K562 (cell line): ENCODE measurements around the gene RIPOR2. TPM values are rescaled to one million over a fixed set of nuclear protein-coding genes. Genes with fewer than 3 reads are reported as not detected.

ENCODE experiments used
- ATAC-seq: fragments of 200-7000 bp; cut with Tn5 transposase; 3 replicates; pipeline ENCODE4 v1.9.1; 2020; ENCODE audit warnings: moderate library complexity
- BruUV-seq: library from RNA; stranded (reverse); fragments of 400-500 nt; replicated peaks from 2 replicates; lab custom pipeline; 2021; lab: Mats Ljungman, UMichigan
- CTCF ChIA-PET: fragments of 300-600 bp; formaldehyde crosslinking; extraction: SDS; loops from one replicate; lab custom pipeline; 2021; ENCODE audit warnings: low intra/inter-chr PET ratio; lab: Yijun Ruan, JAX
- POLR2A ChIA-PET: fragments of 300-600, 350-650 bp; sonication (Branson Sonifier 250); formaldehyde crosslinking; extraction: SDS; loops from one replicate; lab custom pipeline; 2021; ENCODE audit warnings: antibody characterized with exemption, inconsistent platforms; lab: Yijun Ruan, JAX
- DNase-seq, 4 experiments: peaks; one replicate each; pipeline versions ENCODE4 v3.0.0 to v3.0.0-alpha.2; 2011 to 2018; ENCODE audit warnings: low spot score in 3 of 4, mixed read lengths in 3 of 4; ENCODE audit errors: extremely low read depth in 1 of 4
- FAIRE-seq: peaks from 2 replicates; lab custom pipeline; 2011; peaks lifted over from hg19 to GRCh38; lab: Jason Lieb, UNC
- H2AFZ ChIP-seq: 2 replicates; pipeline ENCODE4 v1.6.0; 2011; ENCODE audit warnings: low read depth, low read length, control low read depth, inconsistent platforms
- H3K27ac ChIP-seq: fragments of 200-600 bp; 3 replicates; pipeline ENCODE4 v1.8.0; 2011; ENCODE audit warnings: low read depth, mild to moderate bottlenecking, control low read depth, inconsistent platforms, low read length, moderate library complexity, mixed read lengths; ENCODE audit errors: extremely low read depth
- H3K27me3 ChIP-seq, 2 experiments: fragments of 300-600 bp in 1 of 2; 2 replicates in 1 of 2; 3 replicates in 1 of 2; pipeline versions ENCODE4 v1.6.0 to v1.8.0; 2011; ENCODE audit warnings: inconsistent platforms in 2 of 2, low read length in 2 of 2, mild to moderate bottlenecking in 1 of 2, mixed read lengths in 1 of 2, moderate library complexity in 1 of 2; ENCODE audit not compliant: control insufficient read depth in 2 of 2, insufficient read depth in 2 of 2
- H3K36me3 ChIP-seq: fragments of 300-600 bp; 3 replicates; pipeline ENCODE4 v1.8.0; 2011; ENCODE audit warnings: mild to moderate bottlenecking, low read length, inconsistent platforms; ENCODE audit not compliant: control insufficient read depth, insufficient read depth
- H3K4me1 ChIP-seq, 2 experiments: fragments of 200-600 bp in 1 of 2; replicated peaks in 1 of 2; 2 replicates in 1 of 2; 3 replicates in 1 of 2; pipeline versions ENCODE4 v1.5.1 to v1.8.0; 2011; ENCODE audit warnings: inconsistent platforms in 2 of 2, low read length in 2 of 2, mild to moderate bottlenecking in 1 of 2, mixed read lengths in 1 of 2, moderate library complexity in 1 of 2; ENCODE audit not compliant: control insufficient read depth in 2 of 2, insufficient read depth in 2 of 2
- H3K4me2 ChIP-seq: 2 replicates; pipeline ENCODE4 v1.6.1; 2011; ENCODE audit warnings: low read length, control low read depth, inconsistent platforms, mixed read lengths; ENCODE audit not compliant: insufficient read depth
- H3K4me3 ChIP-seq: fragments of 200-600 bp; sonication (generic), shearing (Covaris generic); 2 replicates; pipeline ENCODE4 v1.5.1; 2016; ENCODE audit warnings: control low read depth, inconsistent platforms
- H3K79me2 ChIP-seq: fragments of 200-600 bp; 3 replicates; pipeline ENCODE4 v1.8.0; 2011; ENCODE audit warnings: low read length, inconsistent platforms; ENCODE audit not compliant: control insufficient read depth, insufficient read depth
- H3K9ac ChIP-seq, 2 experiments: 2 replicates each; pipeline versions ENCODE4 v1.6.0 to v1.6.1; 2011; ENCODE audit warnings: low read depth in 2 of 2, low read length in 2 of 2, control low read depth in 1 of 2, inconsistent platforms in 1 of 2, mild to moderate bottlenecking in 1 of 2, mixed read lengths in 1 of 2; ENCODE audit not compliant: insufficient read depth in 1 of 2
- H3K9me1 ChIP-seq: one replicate; pipeline ENCODE4 v1.6.0; 2011; ENCODE audit warnings: inconsistent platforms, mild to moderate bottlenecking, low read length, moderate library complexity; ENCODE audit not compliant: control insufficient read depth, insufficient read depth
- H3K9me3 ChIP-seq: replicated peaks from 2 replicates; pipeline ENCODE4 v1.5.1; 2011; ENCODE audit warnings: low read depth, low read length, inconsistent platforms; ENCODE audit not compliant: control insufficient read depth, insufficient read depth
- H4K20me1 ChIP-seq: replicated peaks from 2 replicates; pipeline ENCODE4 v1.6.1; 2011; ENCODE audit warnings: low read length, inconsistent platforms, mixed read lengths; ENCODE audit not compliant: control insufficient read depth, insufficient read depth
- ARHGAP35 ChIP-seq: fragments of 450-650 bp; IDR thresholded peaks from 2 replicates; pipeline ENCODE4 v1.6.1; 2018; ENCODE audit not compliant: partially characterized antibody
- GTF2A2 ChIP-seq: IDR thresholded peaks from 2 replicates; pipeline ENCODE4 v1.6.1; 2016; ENCODE audit warnings: mild to moderate bottlenecking, missing genetic modification characterization, missing compliant biosample characterization
- GTF2F1 ChIP-seq: IDR thresholded peaks from 2 replicates; pipeline ENCODE4 v1.6.1; 2011; ENCODE audit warnings: low read depth, low read length, improper control_type of control experiment
- MEIS2 ChIP-seq: fragments of 450-650 bp; IDR thresholded peaks from 2 replicates; pipeline ENCODE4 v1.6.1; 2014; ENCODE audit warnings: mild to moderate bottlenecking; ENCODE audit not compliant: partially characterized antibody
- NBN ChIP-seq: fragments of 450-650 bp; IDR thresholded peaks from 2 replicates; pipeline ENCODE4 v1.6.1; 2016; ENCODE audit warnings: low read depth, mild to moderate bottlenecking
- NR0B1 ChIP-seq: fragments of 450-650 bp; IDR thresholded peaks from one replicate; pipeline ENCODE4 v1.6.1; 2018; ENCODE audit warnings: mild to moderate bottlenecking, moderate library complexity; ENCODE audit not compliant: partially characterized antibody
- PCBP2 ChIP-seq: fragments of 200-400 bp; formaldehyde crosslinking; IDR thresholded peaks from 2 replicates; pipeline ENCODE4 v1.6.1; 2018; ENCODE audit warnings: low read length, low read depth, mild to moderate bottlenecking, moderate library complexity; ENCODE audit not compliant: poor library complexity, severe bottlenecking
- POU5F1 ChIP-seq: fragments of 150-350 bp; IDR thresholded peaks from 2 replicates; pipeline ENCODE4 v1.6.1; 2014; ENCODE audit warnings: borderline replicate concordance, low read length, low read depth, mild to moderate bottlenecking; ENCODE audit not compliant: partially characterized antibody
- RFX5 ChIP-seq: IDR thresholded peaks from 2 replicates; pipeline ENCODE4 v1.6.1; 2011; ENCODE audit warnings: low read depth, mild to moderate bottlenecking, improper control_type of control experiment, low read length
- THRB ChIP-seq: fragments of 450-650 bp; formaldehyde crosslinking; conservative IDR thresholded peaks from 2 replicates; pipeline ENCODE4 v1.4.0; 2022; ENCODE audit warnings: mild to moderate bottlenecking, missing genetic modification characterization
- XRCC4 ChIP-seq: IDR thresholded peaks from one replicate; pipeline ENCODE4 v1.6.1; 2011; ENCODE audit not compliant: insufficient read depth, insufficient read length; ENCODE audit errors: extremely low read depth
- ZNF165 ChIP-seq: fragments of 250-450 bp; sonication (Bioruptor Pico); IDR thresholded peaks from 2 replicates; pipeline ENCODE4 v1.4.0; 2020; ENCODE audit warnings: borderline replicate concordance
- ZNF830 ChIP-seq: fragments of 250-450 bp; sonication (Bioruptor Pico); IDR thresholded peaks from 2 replicates; pipeline ENCODE4 v1.5.0; 2021; ENCODE audit warnings: mild to moderate bottlenecking
- WGBS: fragments of 100-300 bp; shearing (Covaris generic); methylation state at CpG from one replicate; pipeline ENCODE4 v1.1.6; 2016; ENCODE audit warnings: low coverage, mixed read lengths; ENCODE audit not compliant: insufficient coverage; ENCODE audit errors: missing lambda C conversion rate; 5-methylcytosine and 5-hydroxymethylcytosine counted together
- in situ Hi-C: fragments of 300-500 bp; cut with MboI; formaldehyde crosslinking; loops from 4 replicates; pipeline ENCODE4 v1.15.0; 2018; ENCODE audit warnings: inconsistent platforms, mixed read lengths
- intact Hi-C: fragments of 100-400 bp; cut with micrococcal nuclease; formaldehyde crosslinking; loops from 2 replicates; pipeline ENCODE4 v1.14.2; 2022
- polyA plus RNA-seq, 8 experiments: library from polyadenylated mRNA; depleted of rRNA in 4 of 8; stranded (reverse) in 5 of 8; unstranded in 3 of 8; fragments of >200 nt; fragmentation: Nextera tagmentation in 2 of 8; fragmentation: Illumina TruSeq in 1 of 8; extraction: Ambion mirVana in 2 of 8; extraction: Trizol in 1 of 8; gene quantifications; 2 replicates each; pipeline versions ENCODE4 v1.2.1 to v1.2.3, GENCODE V29; 2011 to 2014; ENCODE audit warnings: inconsistent platforms in 1 of 8, missing spikeins in 1 of 8
- total RNA-seq, 7 experiments: library from RNA; depleted of rRNA in 6 of 7; stranded (reverse); fragments of >200 nt in 6 of 7; fragmentation: Illumina TruSeq in 2 of 7; extraction: Trizol in 2 of 7; gene quantifications; 2 replicates each; pipeline versions ENCODE4 v1.2.1 to v1.2.3, GENCODE V29; 2011 to 2021; ENCODE audit warnings: low replicate concordance in 1 of 7

Gene RIPOR2
- total and polyA plus RNA-seq, 9 of the 15 experiments (the other 6 are each of a cell fraction or from before 2014, with no cell fraction given), result 0.04 to 1.0 (median 0.47) TPM; not detected in 2

GRCh38 chr6:24910331-24910960 lies 25.3 kb downstream of the RIPOR2 start:
- no peak for FAIRE-seq
- H3K79me2 ChIP-seq, result no peaks in the 10 kb centered on the region
- CTCF ChIA-PET, result no interaction called here
- H3K4me2 ChIP-seq, result no peak overlapping the region
- H2AFZ ChIP-seq, result no peak overlapping the region
- peaks cover 0 to 3% of the 10 kb centered on the region in 2 experiments; a peak in 1 of 5 replicates for H3K4me1 ChIP-seq
- POLR2A ChIA-PET, result interaction anchor here (0.7 kb wide), 1 partner anchor 81 kb away, joined by 3 read pairs; no protein-coding TSS in a partner anchor
- intact Hi-C loops, result no loop called here
- in situ Hi-C loops, result no loop called here
- ATAC-seq, result no peak
- H3K27me3 ChIP-seq, result peaks cover 32 to 38% of the 10 kb centered on the region in 2 experiments
- no peak overlapping the region for H3K4me3 ChIP-seq
- H4K20me1 ChIP-seq, result 0 out of 2 replicates have a peak, but pooled peaks cover 3% of the 10 kb centered on the region
- no peak overlapping the region for H3K9ac ChIP-seq
- BruUV-seq, result no TSS peak
- no peak for DNase-seq
- no peaks in the 10 kb centered on the region for H3K9me3 ChIP-seq
- H3K27ac ChIP-seq, result no peak overlapping the region
- H3K9me1 ChIP-seq, result no peaks in the 10 kb centered on the region
- no peaks in the 10 kb centered on the region for H3K36me3 ChIP-seq
- WGBS, result 17% methylated on average over 33 of the region's 33 CpGs
- no peak for TF ChIP-seq ARHGAP35
- TF ChIP-seq PCBP2, result no peak
- TF ChIP-seq MEIS2, result no peak
- TF ChIP-seq POU5F1, result no peak
- TF ChIP-seq NR0B1, result no peak
- TF ChIP-seq THRB, result no peak
- TF ChIP-seq ZNF830 (CRISPR knock-in tag), result no peak
- no peak for TF ChIP-seq XRCC4
- TF ChIP-seq NBN, result no peak
- no peak for TF ChIP-seq GTF2F1
- no peak for TF ChIP-seq GTF2A2 (tag)
- no peak for TF ChIP-seq RFX5
- no peak for TF ChIP-seq ZNF165 (CRISPR knock-in tag)
